Lower lobe of right lung (tissue), 2 donors: ENCODE results near the gene ADAP2. TPM values are rescaled to one million over a fixed set of nuclear protein-coding genes. Genes with fewer than 3 reads are reported as not detected.

Experiments used
- ATAC-seq, 2 donors: fragments of 200-7000 bp; cut with Tn5 transposase; one replicate each; pipeline ENCODE4 v1.9.1; 2020 to 2022; ENCODE audit warnings: mild to moderate bottlenecking in 2 of 2, moderate library complexity in 2 of 2
- DNase-seq: peaks from one replicate; pipeline ENCODE4 v3.0.0-alpha.2; 2020
- H3K27ac ChIP-seq: fragments of 200-600 bp; one replicate; pipeline ENCODE4 v1.8.0; 2022
- H3K27me3 ChIP-seq: fragments of 200-600 bp; one replicate; pipeline ENCODE4 v1.8.0; 2022; ENCODE audit warnings: low read depth
- H3K36me3 ChIP-seq: fragments of 200-600 bp; one replicate; pipeline ENCODE4 v1.8.0; 2022; ENCODE audit warnings: mild to moderate bottlenecking
- H3K4me1 ChIP-seq: fragments of 200-600 bp; one replicate; pipeline ENCODE4 v1.8.0; 2022
- H3K4me3 ChIP-seq: fragments of 200-600 bp; one replicate; pipeline ENCODE4 v1.8.0; 2022; ENCODE audit warnings: mild to moderate bottlenecking
- H3K9me3 ChIP-seq: fragments of 200-600 bp; one replicate; pipeline ENCODE4 v1.8.0; 2022
- CTCF ChIP-seq: fragments of 200-600 bp; IDR thresholded peaks from one replicate; pipeline ENCODE4 v1.8.0; 2022; ENCODE audit warnings: antibody characterized with exemption, mild to moderate bottlenecking
- intact Hi-C: fragments of 100-400 bp; cut with DNase I; formaldehyde crosslinking; loops from one replicate; pipeline ENCODE4 v1.11.0; 2022
- total RNA-seq: library from RNA; stranded (reverse); fragmentation: NEBNext Ultra II Directional; extraction: Animal tissue kit (Norgen Biotek cat#: 25700); gene quantifications from one replicate; pipeline ENCODE4 v1.2.1, GENCODE V29; 2021
- donor health status: DM: no; HTN: yes; CAD: no; lungs with severe emphysema.

The ADAP2 gene
- total RNA-seq, 1 donor from 2014 or later = 31.5 TPM

DNA sequence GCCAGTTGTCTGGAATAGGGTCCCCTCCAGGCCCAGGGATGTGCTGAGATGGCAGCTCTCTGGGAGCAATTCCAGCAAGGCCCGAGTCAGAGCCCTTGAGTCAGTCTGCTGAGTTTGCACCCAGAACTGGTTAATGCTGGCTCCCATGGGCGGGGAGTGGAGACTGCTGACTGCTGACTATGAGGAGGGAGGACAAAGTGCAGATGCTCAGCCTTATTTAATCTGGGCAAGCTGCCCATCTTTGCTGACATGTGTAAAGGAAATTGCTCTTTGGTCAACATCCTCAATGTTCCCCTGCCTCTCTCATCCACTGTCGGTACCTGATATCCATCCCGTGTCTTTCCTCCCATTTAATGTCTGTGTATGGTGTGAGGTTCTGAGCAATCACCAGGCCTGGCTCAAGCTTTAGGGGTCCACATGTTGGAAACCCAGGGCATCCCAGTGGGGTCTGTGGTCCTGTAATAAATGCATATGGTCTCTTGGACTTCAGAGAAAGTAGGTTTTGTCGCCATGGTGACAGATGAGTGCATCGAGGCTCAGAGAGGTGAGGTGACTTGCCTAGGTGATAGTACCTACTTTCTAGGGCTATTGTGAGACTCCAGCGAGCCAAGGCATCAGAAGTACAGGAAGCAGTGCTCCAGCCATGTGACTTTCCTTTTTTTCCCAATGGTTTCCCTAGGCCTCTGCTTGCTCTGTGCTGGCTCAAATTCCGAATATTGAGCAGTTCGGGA lies 29.1 kb downstream of the ADAP2 start:
- Histone ChIP-seq H3K4me1 (peaks cover 41% of the 10 kb centered on the region), H3K9me3 (no peaks in the 10 kb centered on the region), H3K27me3 (no peaks in the 10 kb centered on the region), H3K4me3 (no peak overlapping the region), H3K36me3 (no peaks in the 10 kb centered on the region), H3K27ac (peak overlapping the region; percentile 56)
- DNase-seq (peak; percentile 77), ATAC-seq (peak; percentile 41 to 80)
- no peak for TF ChIP-seq CTCF
- intact Hi-C loops = no loop called here

DNA sequence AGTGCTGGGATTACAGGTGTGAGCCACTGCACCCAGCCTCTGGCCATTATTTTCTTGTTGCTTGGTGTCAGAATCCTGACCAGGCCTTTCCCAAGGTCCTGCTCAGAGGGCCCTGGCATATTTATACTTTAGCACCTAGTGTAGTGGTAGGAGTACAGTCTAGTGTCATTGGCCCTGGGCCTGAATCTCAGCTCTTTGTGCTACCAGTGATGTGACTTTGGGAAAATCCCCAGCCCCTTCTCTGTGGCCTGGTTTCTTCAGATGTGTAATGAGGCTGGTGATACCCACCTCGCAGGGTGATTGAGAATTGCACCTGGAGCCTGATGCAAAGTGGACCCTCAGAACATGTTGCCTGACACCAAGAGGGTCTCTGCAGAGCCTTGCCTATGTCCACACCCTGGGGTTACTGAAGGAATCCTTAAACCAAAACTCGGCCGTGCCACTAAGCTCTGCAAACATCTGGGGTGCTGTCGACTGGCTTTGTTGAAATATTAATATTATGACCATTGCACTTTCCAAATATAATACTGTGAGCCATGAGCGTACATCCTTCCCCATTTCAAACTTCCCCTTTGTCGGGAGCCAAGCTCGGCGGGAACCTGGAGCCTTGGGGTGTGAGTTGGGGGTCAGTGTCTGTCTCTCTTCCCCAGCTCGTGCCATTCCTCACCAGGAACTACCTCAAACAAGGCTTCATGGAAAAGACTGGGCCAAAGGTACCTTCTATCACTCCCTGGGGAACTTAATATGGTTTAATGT lies 31.1 kb downstream of the ADAP2 start:
- DNase-seq (peak; percentile 62), ATAC-seq (peak; percentile 55 to 60)
- intact Hi-C loops = no loop called here
- Histone ChIP-seq H3K27me3 (no peaks in the 10 kb centered on the region), H3K4me3 (no peak overlapping the region), H3K9me3 (no peaks in the 10 kb centered on the region), H3K36me3 (no peaks in the 10 kb centered on the region), H3K4me1 (peaks cover 61% of the 10 kb centered on the region), H3K27ac (peak overlapping the region; percentile 76)
- no peak for TF ChIP-seq CTCF

- H3K4me3 ChIP-seq = no peak overlapping the region
- intact Hi-C loops = no loop called here
- no peaks in the 10 kb centered on the region for H3K27me3 ChIP-seq
- H3K9me3 ChIP-seq = no peaks in the 10 kb centered on the region
- peak overlapping the region; percentile 76 for H3K27ac ChIP-seq
- DNase-seq (peak; percentile 67), ATAC-seq (peak; percentile 64 to 65)
- peaks cover 64% of the 10 kb centered on the region for H3K4me1 ChIP-seq
- H3K36me3 ChIP-seq = no peaks in the 10 kb centered on the region
- no peak for TF ChIP-seq CTCF
These were observed 32.5 kb downstream of the ADAP2 start for GRCh38 chr17:30954046-30954830.

DNA sequence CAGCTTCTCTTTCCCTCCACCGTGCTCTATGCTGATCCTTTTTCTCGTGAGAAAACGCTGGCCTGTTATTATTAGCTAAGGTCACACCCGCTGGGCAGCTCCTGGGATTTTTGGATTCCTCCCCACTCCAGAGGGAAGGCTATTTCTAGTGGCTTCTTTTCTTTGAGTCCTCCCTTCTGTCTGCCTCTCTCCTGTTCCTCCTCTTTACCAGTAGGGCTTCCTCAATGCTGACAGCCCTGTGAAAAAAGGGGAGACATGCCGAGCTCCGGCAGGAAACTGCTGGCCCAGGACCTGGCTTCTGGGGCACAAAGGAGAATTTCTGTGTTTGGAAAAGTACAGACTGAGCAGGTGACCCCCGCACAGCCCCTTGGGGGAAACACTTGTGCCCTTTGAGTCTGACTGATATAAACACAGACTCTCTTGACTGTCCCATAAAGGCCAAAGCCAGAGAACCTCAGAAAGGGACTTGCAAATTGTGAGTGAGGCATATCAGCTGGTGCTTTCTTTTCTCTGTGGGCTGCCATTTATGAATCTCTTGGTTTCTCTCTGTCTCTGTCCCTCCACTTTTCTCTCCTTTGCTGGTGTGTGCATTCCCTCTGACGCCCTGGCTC lies 35.1 kb downstream of the ADAP2 start:
- intact Hi-C loops = no loop called here
- DNase-seq = no peak
- H3K4me3 ChIP-seq = peak overlapping the region; percentile 8

More for the DNA sequence above, 35.1 kb downstream of the ADAP2 start:
- ATAC-seq = no peak
- TF ChIP-seq CTCF = no peak
- Histone ChIP-seq H3K4me1 (peaks cover 54% of the 10 kb centered on the region), H3K27ac (peak overlapping the region; percentile 76), H3K36me3 (no peaks in the 10 kb centered on the region), H3K27me3 (no peaks in the 10 kb centered on the region), H3K9me3 (no peaks in the 10 kb centered on the region)
